ENCODE results near the gene SH3BP4.

GRCh38 chr2:235088496-235088921 lies 136.7 kb downstream of the SH3BP4 start:
- TF ChIP-seq CTCF (IDR thresholded peaks at IDR 0.05): no peak
- TF ChIP-seq POLR2A (IDR thresholded peaks at IDR 0.05): no peak

Measured in Peyer's patch (tissue), 4 donors.